HG03060 (cell line): ENCODE measurements around the gene HAP1.
"Not testable (repeated sequence)": the region's sequence is repeated elsewhere in the genome, so short reads cannot be mapped to it uniquely, and the experiment has no call there.

Experiments used
- ATAC-seq: cut with Tn5 transposase; IDR thresholded peaks from one replicate; pipeline ENCODE4 v1.9.1; 2021; ENCODE audit warnings: low read depth, moderate number of reproducible peaks; ENCODE audit not compliant: unreplicated experiment

The HAP1 gene

GRCh38 chr17:41734139-41734948 lies at the start of gene HAP1:
Gene HAP1 (minus strand): TSS chr17:41734643. CDS start chr17:41734634, 9 bp downstream.
- no peak for ATAC-seq

- no peak for ATAC-seq
These were observed 47.7 kb upstream of the HAP1 start for GRCh38 chr17:41782142-41782541.

- ATAC-seq = no peak
These were observed 47.1 kb upstream of the HAP1 start for GRCh38 chr17:41781404-41782110.

- no peak for ATAC-seq
These were observed 45.5 kb upstream of the HAP1 start for GRCh38 chr17:41779954-41780353.

GRCh38 chr17:41777574-41778188 lies 43.2 kb upstream of the HAP1 start:
- ATAC-seq = no peak

- no peak for ATAC-seq
These were observed 42.7 kb upstream of the HAP1 start for GRCh38 chr17:41777157-41777573.

GRCh38 chr17:41776262-41776900 lies 41.9 kb upstream of the HAP1 start:
- not testable (repeated sequence) for ATAC-seq

GRCh38 chr17:41775394-41776226 lies 41.2 kb upstream of the HAP1 start:
- ATAC-seq = no peak

- no peak for ATAC-seq
These were observed 39.3 kb upstream of the HAP1 start for GRCh38 chr17:41773731-41774193.

GRCh38 chr17:41773190-41773588 lies 38.7 kb upstream of the HAP1 start:
- ATAC-seq = no peak

GRCh38 chr17:41772586-41773189 lies 38.2 kb upstream of the HAP1 start:
- ATAC-seq = no peak

- ATAC-seq = no peak
These were observed 37.8 kb upstream of the HAP1 start for GRCh38 chr17:41772218-41772585.

- ATAC-seq = no peak
These were observed 37.2 kb upstream of the HAP1 start for GRCh38 chr17:41771389-41772206.

GRCh38 chr17:41769985-41770384 lies 35.5 kb upstream of the HAP1 start:
- no peak for ATAC-seq

- ATAC-seq = no peak
These were observed 35.0 kb upstream of the HAP1 start for GRCh38 chr17:41769346-41769862.

GRCh38 chr17:41768682-41769288 lies 34.3 kb upstream of the HAP1 start:
- ATAC-seq = no peak

- no peak for ATAC-seq
These were observed 33.0 kb upstream of the HAP1 start for GRCh38 chr17:41767324-41768042.
